NCI-H82 treated with DMSO at 0.1 percent for 48 hours (cell line): ENCODE measurements around the gene RAB6B.
A peak's percentile ranks its signal among the peaks of the same experiment; 100 is the strongest.
"Not testable (repeated sequence)": the region's sequence is repeated elsewhere in the genome, so short reads cannot be mapped to it uniquely, and the experiment has no call there.

Experiments used
- DNase-seq: peaks from one replicate; lab custom pipeline; 2025; ENCODE audit not compliant: unreplicated experiment; lab: John Stamatoyannopoulos, UW

RAB6B gene

GRCh38 chr3:133820889-133821675 is 74.6 kb downstream of the RAB6B start:
- no peak for DNase-seq

DNA sequence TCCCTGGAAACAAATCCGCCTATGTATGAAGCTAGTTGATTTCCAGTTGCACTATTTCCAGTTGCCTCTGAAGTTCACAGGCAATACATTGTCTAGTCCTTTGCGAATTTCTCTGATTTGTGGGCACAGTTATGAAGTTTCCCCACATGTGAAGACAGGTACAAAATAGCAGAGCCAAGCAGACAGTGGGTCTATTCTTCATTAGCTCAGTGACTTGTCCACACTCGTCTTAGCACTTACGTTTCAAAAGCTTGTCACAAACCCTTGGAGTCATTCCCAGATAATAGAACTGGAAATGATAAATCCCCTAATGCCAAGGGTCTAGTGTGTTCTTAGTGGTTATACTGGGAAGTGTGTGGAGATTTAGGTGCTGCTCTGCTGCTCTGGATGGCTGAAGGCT is 75.6 kb downstream of the RAB6B start:
- DNase-seq = no peak

DNA sequence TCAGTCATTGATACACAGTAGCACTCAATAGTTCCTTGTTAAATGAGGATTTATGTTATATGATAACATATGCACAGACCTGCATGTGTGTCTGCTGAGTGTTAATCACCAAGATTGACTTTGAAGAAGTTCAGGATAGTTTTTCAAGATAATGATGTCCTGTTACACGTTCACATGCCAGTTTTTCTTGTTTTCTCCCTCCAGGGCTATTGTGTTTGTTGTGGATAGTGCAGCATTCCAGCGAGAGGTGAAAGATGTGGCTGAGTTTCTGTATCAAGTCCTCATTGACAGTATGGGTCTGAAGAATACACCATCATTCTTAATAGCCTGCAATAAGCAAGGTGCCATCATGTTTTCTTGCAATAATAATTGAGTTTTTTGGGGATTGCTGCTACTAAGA is 80.3 kb downstream of the RAB6B start:
- DNase-seq = no peak

DNA sequence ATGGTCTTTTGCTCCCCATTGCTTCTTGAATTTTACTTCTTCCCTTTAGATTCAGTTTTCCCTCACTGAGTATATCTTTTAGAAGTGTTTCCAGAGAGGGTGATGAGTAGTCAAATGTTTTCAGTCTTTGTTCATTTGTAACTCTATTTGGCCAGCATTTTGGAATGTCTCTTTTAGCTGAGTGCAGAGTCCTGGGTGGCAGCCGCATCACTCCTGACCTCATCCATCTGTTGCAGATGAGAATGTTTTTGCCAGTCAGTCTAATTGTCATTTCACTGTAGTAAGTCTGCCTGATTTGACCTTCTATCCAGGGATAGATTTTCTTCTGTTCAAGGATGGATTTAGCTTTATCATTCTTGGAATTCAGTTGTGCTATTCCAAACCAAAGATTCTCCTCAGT is 82.8 kb downstream of the RAB6B start:
- no peak for DNase-seq

DNA sequence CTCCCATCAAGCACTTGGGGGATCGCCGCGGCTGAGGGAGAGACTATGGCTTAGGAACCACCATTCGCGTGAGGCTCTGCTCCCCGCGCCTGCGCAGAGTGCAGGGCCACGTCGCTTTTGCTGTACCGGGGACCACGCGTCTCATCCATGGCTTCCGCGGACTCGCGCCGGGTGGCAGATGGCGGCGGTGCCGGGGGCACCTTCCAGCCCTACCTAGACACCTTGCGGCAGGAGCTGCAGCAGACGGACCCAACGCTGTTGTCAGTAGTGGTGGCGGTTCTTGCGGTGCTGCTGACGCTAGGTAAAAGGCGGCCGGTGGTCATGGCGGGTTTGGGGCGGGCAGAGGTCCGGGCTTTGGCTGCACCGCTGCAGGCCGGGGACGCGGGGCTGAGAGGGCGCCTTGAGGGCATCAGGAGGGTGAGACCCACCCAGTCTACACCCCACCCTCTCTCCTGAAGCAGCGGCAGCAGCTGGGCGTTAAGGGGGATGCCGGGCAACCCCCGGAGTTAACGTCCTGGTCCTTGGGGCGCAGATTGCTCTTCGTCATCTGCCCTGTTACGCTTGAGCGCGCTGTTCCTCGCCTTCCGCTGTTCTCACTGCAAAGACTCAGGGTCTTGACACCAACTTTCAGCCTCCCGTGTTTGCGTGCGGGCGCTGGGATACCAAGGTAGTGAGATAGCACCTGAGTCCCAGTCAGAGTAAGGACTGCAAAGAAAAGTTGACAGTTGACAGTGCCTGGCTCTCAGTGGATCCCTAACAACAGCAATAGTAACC is 89.8 kb downstream of the RAB6B start, which contains the start of gene SRPRB:
Gene SRPRB, plus strand, starts transcription at position 114 of the 774 bp plus-strand sequence. Its CDS starts 34 bp downstream, at position 148.
- DNase-seq = peak; percentile 85

DNA sequence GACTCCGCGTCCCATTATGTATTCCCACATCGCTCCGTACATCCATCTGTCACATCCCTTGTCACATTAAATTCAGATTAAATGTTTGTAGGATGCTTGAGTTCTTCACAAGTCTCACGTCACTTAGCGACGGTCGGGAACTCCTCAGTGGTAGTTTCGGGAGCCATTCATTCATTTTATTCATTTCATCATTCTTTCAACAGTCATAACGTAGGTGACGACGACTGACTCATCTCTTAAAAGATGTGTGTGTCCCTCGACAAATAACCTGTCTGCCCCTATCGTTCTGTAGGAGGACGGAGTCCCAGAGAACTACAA is 90.3 kb downstream of the RAB6B start:
- DNase-seq = no peak

GRCh38 chr3:133804896-133805295 is 90.8 kb downstream of the RAB6B start:
- no peak for DNase-seq

GRCh38 chr3:133803469-133803868 is 92.2 kb downstream of the RAB6B start:
- no peak for DNase-seq

- no peak for DNase-seq
Measured at GRCh38 chr3:133799794-133800585, 95.7 kb downstream of the RAB6B start.

GRCh38 chr3:133797396-133798105 is 98.1 kb downstream of the RAB6B start:
- DNase-seq = no peak

GRCh38 chr3:133792171-133792763 is 103.4 kb downstream of the RAB6B start:
- no peak for DNase-seq

GRCh38 chr3:133788024-133788423 is 107.7 kb downstream of the RAB6B start:
- no peak for DNase-seq

DNA sequence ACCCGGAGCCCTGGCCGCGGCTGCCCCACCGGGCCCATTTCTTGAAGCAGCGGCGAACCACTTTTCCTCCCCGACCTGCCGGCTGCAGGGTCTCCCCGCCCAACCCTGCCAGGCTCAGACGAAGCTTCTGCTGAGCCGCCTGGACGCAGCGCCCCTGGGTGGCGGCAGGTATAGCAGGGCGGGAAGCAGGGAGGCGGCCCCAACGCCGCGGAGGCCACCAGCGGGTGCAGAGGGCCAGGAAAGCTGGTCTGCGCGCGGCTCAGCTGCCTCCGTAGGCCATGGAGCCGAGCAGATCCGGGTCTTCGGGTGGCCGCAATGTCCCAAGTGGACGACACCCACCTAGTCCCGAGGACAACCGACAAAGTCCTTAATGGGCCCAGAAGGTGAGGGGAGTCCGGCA is 111.9 kb downstream of the RAB6B start:
- DNase-seq = no peak

- no peak for DNase-seq
Measured at GRCh38 chr3:133782454-133782853, 113.2 kb downstream of the RAB6B start.

GRCh38 chr3:133781570-133781969 is 114.1 kb downstream of the RAB6B start:
- DNase-seq = no peak

DNA sequence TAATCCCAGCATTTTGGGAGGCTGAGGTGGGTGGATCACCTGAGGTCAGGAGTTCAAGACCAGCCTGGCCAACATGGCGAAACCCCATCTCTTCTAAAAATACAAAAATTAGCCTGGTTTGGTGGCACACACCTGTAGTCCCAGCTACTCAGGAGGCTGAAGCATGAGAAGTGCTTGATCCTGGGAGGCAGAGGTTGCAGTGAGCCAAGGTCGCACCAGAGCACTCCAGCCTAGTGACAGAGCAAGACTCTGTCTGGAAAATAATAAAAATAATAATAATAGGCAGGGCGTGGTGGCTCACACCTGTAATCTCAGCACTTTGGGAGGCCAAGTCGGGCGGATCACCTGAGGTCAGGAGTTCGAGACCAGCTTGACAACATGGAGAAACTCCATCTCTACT is 114.9 kb downstream of the RAB6B start:
- DNase-seq = not testable (repeated sequence)

DNA sequence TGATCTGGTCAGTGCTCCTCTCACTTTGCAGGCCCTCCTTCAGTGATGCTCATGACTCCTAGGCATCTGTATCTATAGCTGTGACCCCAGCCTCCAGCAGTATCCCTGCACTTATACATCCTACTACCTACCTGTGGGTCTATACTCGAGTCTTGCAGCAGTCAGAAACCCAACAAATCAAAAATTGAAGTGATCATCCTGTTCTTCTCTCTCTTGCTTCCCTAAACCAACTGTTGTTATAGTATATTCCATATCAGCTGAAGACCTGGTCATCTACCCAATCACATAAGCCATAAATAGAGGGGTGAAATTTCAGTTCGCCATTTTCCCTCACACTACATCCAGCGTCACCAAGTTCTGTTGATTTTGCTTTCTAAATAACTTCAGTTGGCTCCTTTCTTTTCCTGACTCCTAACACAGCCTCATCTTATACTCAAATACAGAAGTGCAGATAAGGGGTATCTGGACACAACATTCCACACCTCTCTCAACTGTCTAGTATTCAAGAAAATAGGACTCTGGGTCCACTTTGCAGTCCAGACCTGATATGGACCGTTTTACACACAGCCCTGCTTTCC is 116.0 kb downstream of the RAB6B start:
- no peak for DNase-seq

- no peak for DNase-seq
Measured at GRCh38 chr3:133777807-133778568, 117.7 kb downstream of the RAB6B start.

DNA sequence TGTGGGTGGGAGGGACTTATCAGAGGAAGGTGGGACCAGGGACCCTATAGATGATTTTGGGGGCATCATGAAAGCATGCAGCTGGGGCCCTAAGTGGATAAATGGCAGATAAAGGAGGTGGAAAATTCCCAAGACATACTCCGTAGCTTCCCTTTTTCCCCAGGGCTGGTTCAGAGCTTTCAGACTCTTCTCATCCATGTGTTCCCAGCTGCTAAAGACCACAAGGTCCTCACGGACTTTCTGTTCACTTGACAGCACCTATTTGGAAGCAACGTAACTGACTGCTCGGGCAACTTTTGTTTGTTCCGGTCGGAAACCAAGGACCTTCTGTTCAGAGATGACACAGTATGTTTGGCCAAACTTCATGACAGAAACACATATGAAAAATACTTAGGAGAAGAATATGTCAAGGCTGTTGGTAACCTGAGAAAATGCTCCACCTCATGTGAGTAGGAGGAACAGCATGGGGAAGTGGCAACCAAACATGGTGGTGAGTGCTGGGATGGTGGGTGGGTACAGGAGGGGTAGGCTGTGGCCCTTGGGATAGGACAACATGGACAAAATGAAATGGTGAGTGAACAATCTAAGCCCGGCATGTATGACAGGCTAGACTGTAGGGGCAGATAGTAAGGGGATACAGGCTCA is 118.8 kb downstream of the RAB6B start:
- DNase-seq = no peak
